ENCODE data around the gene RNF112. TPM values are rescaled to one million over a fixed set of nuclear protein-coding genes. Genes with fewer than 3 reads are reported as not detected.

RNF112 gene
- total and polyA plus RNA-seq, 2 of the 8 experiments (the other 6 are each of a cell fraction or from before 2014, with no cell fraction given), result 1.1 to 2.2 TPM

DNA sequence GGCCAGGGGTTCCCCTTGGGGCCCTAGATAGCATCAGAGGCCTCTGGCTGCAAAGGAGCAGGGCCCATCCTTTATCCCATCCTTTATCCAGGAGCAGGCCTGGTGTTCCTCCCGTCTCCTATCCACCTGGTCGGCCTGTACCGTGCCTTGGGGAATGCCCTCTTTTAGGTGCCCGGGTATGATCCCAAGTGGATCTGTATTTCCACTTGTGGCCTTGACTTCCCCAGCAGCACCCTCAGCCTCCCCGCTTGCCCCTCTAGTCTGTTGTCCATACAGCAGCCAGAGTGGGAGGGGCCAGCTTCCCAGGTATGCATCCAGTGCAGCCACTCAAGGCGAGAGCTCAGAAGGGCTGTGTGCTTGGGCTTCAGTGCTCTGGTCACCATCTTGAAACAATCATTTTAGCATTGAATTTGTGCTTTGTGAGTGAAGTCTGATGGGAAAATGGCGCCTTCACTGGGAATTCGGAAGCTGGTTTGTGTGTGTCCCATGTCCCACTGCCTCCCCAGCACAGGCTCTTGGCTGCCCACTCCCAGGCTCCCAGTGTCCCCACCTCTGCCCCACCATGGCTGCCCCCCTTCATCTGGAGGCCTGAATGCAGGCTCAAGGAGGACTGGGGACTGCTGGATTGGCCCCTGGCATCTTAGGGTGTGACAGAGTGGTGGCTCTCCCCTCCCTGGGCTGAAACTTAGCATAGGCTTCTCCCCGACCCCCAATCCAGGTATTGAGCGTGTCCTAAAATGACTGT lies 3.3 kb upstream of the RNF112 start (continued):
- TF ChIP-seq, protein P1, sequence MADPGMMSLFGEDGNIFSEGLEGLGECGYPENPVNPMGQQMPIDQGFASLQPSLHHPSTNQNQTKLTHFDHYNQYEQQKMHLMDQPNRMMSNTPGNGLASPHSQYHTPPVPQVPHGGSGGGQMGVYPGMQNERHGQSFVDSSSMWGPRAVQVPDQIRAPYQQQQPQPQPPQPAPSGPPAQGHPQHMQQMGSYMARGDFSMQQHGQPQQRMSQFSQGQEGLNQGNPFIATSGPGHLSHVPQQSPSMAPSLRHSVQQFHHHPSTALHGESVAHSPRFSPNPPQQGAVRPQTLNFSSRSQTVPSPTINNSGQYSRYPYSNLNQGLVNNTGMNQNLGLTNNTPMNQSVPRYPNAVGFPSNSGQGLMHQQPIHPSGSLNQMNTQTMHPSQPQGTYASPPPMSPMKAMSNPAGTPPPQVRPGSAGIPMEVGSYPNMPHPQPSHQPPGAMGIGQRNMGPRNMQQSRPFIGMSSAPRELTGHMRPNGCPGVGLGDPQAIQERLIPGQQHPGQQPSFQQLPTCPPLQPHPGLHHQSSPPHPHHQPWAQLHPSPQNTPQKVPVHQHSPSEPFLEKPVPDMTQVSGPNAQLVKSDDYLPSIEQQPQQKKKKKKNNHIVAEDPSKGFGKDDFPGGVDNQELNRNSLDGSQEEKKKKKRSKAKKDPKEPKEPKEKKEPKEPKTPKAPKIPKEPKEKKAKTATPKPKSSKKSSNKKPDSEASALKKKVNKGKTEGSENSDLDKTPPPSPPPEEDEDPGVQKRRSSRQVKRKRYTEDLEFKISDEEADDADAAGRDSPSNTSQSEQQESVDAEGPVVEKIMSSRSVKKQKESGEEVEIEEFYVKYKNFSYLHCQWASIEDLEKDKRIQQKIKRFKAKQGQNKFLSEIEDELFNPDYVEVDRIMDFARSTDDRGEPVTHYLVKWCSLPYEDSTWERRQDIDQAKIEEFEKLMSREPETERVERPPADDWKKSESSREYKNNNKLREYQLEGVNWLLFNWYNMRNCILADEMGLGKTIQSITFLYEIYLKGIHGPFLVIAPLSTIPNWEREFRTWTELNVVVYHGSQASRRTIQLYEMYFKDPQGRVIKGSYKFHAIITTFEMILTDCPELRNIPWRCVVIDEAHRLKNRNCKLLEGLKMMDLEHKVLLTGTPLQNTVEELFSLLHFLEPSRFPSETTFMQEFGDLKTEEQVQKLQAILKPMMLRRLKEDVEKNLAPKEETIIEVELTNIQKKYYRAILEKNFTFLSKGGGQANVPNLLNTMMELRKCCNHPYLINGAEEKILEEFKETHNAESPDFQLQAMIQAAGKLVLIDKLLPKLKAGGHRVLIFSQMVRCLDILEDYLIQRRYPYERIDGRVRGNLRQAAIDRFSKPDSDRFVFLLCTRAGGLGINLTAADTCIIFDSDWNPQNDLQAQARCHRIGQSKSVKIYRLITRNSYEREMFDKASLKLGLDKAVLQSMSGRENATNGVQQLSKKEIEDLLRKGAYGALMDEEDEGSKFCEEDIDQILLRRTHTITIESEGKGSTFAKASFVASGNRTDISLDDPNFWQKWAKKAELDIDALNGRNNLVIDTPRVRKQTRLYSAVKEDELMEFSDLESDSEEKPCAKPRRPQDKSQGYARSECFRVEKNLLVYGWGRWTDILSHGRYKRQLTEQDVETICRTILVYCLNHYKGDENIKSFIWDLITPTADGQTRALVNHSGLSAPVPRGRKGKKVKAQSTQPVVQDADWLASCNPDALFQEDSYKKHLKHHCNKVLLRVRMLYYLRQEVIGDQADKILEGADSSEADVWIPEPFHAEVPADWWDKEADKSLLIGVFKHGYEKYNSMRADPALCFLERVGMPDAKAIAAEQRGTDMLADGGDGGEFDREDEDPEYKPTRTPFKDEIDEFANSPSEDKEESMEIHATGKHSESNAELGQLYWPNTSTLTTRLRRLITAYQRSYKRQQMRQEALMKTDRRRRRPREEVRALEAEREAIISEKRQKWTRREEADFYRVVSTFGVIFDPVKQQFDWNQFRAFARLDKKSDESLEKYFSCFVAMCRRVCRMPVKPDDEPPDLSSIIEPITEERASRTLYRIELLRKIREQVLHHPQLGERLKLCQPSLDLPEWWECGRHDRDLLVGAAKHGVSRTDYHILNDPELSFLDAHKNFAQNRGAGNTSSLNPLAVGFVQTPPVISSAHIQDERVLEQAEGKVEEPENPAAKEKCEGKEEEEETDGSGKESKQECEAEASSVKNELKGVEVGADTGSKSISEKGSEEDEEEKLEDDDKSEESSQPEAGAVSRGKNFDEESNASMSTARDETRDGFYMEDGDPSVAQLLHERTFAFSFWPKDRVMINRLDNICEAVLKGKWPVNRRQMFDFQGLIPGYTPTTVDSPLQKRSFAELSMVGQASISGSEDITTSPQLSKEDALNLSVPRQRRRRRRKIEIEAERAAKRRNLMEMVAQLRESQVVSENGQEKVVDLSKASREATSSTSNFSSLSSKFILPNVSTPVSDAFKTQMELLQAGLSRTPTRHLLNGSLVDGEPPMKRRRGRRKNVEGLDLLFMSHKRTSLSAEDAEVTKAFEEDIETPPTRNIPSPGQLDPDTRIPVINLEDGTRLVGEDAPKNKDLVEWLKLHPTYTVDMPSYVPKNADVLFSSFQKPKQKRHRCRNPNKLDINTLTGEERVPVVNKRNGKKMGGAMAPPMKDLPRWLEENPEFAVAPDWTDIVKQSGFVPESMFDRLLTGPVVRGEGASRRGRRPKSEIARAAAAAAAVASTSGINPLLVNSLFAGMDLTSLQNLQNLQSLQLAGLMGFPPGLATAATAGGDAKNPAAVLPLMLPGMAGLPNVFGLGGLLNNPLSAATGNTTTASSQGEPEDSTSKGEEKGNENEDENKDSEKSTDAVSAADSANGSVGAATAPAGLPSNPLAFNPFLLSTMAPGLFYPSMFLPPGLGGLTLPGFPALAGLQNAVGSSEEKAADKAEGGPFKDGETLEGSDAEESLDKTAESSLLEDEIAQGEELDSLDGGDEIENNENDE (IDR thresholded peaks at IDR 0.05; ENCODE audit: insufficient replicate concordance, low read length), result no peak
- no peak for TF ChIP-seq TAF7 (optimal IDR thresholded peaks at IDR 0.05; ENCODE audit: borderline replicate concordance, low read depth, low read length)
- no peak for TF ChIP-seq CEBPB (IDR thresholded peaks at IDR 0.05; ENCODE audit: low read depth, low read length)
- TF ChIP-seq KDM4A (IDR thresholded peaks at IDR 0.05; ENCODE audit: low read depth, low read length, severe bottlenecking), result no peak

Measured in H1 (cell line).